Stimulated activated CD8-positive, alpha-beta memory T cell treated with anti-CD3 and anti-CD28 coated beads, Interleukin-15, amount 100 ng/mL, for 24 hours (primary cell): Measurements from ENCODE around the gene MINK1.
A peak's percentile ranks its signal among the peaks of the same experiment; 100 is the strongest.

Source experiments
- DNase-seq: peaks from one replicate; pipeline ENCODE4 v3.0.0-alpha.2; 2020; ENCODE audit warnings: low read depth

MINK1 gene

DNA sequence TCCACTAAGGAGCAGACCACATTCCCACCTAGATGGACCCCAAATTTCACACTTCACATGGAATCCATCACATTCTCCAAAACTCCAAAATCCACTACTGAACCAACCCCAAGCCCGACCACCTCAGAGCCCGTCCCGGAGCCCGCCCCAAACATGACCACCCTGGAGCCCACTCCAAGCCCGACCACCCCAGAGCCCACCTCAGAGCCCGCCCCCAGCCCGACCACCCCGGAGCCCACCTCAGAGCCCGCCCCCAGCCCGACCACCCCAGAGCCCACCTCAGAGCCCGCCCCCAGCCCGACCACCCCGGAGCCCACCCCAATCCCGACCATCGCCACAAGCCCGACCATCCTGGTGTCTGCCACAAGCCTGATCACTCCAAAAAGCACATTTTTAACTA lies 100.5 kb downstream of the MINK1 start:
- DNase-seq = no peak

DNA sequence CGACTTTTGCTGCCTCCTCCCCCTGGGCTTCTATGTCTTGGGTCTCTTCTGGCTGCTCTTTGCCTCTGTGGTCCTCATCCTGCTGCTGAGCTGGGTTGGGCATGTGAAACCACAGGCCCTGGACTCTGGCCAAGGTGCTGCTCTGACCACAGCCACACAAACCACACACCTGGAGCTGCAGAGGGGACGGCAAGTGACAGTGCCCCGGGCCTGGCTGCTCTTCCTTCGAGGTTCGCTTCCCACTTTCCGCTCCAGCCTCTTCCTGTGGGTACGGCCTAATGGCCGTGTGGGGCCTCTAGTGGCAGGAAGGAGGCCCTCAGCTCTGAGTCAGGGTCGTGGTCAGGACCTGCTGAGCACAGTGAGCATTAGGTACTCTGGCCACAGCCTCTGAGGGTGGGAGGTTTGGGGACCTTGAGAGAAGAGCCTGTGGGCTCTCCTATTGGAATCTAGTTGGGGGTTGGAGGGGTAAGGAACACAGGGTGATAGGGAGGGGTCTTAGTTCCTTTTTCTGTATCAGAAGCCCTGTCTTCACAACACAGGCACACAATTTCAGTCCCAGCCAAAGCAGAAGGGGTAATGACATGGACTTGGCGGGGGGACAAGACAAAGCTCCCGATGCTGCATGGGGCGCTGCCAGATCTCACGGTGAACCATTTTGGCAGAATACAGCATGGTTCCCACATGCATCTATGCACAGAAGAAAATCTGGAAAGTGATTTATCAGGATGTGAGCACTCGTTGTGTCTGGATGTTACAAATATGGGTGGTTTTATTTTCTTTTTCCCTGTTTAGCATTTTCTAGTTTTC lies 101.2 kb downstream of the MINK1 start:
- DNase-seq = no peak

DNA sequence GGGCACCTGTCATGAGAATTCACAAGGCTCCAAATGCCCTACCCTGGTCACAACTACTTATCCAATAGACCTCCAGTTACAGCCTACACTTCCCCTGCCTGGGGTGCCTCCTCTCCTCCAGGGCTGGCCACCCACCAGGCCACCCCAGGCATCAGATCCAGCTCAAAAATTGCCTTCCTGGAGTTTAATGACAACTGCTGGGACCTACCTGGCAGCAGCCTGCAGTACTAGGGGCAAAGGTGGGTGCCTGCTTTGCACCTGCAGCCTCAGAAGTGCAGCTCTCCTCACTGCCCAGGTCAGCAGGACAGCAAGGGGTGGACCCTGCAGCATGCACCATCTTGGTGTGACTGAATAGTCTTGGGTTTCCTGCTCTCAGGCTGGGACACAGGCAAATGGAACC lies 102.5 kb downstream of the MINK1 start:
- DNase-seq = no peak

DNA sequence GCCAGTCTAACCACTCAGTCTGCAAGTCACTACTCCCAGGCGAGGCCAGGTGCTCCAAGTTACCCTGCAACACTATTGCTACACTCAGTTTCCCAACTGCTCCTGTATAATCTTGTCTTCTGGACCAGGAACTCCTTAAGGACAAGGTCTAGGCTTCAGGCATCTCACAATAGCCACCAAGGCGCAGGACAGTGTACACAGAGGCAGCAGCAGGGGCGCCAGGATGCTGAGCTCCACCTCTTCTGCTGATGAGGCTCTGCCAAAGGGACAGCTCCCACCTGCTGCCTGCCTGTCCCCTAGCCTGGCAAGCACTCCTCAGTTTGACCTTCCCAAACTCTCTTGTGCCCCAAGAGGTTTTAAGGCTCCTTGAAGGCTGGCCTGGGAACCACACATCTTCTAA lies 103.3 kb downstream of the MINK1 start:
- no peak for DNase-seq

DNA sequence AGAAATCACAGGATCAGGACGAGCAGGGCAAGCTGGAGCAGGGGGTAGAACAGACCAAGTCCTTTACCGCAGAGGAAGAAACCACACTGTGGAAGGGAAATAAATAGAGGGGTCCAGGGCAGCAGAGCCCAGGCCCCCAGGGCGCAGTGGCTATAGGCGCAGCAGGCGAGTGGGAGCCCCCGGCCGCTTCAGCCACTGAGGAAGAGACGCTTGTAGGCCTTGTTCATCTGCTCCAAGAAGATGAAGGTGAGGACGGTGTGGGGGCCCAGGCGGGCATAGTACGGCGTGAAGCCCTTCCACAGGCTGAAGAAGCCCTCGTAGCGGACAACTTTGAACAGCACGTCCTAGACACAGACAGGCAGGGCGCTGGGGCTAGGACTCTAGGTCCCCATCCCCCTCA lies 104.4 kb downstream of the MINK1 start:
- no peak for DNase-seq

DNA sequence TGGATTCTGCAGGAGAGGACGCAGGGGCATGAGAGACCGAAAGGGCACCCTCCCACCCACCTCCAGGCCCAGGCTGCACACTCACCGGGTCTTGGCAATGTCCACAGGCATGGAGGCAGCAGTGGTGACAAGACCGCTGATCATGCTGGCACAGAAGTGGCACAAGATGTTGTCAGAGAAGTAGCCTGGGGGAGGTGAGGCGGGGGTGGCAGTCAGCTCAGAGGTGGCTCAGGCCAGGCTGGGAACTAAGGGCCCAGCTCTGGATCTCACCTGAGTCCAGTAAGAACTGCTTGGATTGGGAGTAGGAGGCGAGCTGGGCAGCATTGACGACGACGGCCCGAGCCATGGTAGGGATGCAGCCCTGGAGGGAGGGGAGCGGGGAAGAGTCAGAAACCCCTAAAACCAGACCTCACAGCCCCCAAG lies 104.9 kb downstream of the MINK1 start:
- DNase-seq = no peak

DNA sequence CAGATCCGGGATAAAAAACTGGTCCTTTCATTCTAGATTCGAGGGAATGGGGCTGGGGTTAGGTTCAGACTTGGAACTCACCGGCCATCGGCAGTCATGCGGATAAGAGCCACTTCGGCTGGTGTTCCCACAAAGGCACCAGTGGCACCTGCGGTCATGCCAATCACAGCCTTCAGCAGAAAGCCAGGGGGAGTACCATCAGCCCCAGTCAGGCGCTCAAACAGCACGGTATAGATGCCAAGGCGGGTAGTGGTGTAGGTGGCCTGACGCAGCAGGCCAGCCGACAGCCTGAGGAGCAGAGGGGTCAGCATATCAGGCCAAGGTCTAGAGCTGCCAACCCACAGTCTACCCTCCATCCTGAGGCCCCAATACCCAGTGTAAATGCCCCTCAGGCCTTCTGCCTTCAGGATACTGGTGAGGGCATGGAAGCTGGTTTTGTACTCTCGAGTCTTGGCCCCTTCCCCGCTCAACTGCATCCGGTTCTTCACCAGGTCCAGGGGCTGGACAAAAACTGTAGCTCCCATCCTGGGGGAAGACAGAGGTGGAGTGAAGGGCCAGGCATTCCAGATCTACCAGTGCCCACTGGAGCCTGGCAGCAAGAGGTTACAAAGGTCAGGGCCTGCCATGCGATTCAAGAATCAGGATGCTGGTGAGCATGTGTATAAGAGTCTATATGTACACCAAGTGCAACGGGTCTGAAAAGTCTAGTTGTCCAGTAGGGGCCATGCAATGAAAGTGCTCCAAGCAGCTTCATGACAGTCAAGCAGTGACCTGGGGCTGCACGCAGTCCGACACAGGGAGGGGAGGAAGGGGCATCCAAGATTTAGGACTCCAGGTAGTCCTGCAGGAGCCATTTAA lies 105.8 kb downstream of the MINK1 start:
- DNase-seq = no peak

DNA sequence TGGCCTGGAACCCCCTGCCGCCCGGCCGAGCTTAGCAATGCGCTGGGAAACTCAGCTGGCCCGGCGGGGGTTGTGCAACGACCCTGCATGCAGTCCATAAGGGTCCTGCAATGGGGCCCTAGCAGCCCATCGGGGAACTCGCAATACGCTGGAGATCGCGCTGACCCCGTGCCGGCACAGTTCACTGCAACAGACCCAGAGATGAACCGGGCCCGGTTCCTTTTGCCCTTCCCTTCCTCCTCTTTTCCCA lies 106.3 kb downstream of the MINK1 start:
- DNase-seq = no peak

DNA sequence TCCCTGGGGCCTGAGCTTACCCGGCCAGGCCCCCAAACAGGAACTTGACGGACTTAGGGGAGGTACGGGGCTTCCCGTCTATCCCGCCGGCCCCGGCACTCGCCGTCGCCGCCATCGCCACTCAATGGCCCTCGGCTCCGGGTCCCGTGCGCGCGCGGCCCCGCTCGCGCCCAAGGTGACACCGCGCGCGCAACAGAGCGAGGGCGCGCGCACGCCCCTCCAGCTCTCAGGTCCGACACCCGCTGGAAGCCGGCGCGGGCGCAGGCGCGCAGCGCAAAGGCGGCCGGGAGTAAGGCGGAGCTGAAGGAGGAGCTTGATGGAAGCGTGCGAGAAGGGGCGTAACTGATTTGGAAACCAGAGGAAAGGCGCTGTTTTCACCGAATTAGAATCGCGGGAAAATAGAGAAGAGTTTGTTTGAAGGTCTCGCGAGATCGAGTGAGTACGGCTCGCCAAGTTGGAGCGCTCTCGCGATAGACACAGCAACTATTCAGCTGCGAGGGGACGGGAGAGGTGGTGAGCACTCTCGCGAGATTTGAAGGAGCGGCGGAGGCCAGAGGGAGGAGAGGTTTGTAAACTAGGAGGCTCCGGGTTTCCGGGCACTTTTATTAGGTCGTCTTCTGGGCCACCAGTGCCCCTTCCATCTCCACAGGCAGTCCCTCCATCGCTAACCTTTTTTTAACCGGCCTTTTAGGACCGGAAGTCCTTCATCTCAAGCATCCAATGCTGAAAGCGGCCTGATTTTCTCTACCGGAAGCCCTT lies 106.8 kb downstream of the MINK1 start, which contains the start of the genes RNF167 and SLC25A11:
Gene RNF167 (plus strand): TSS at position 473 of the 759 bp plus-strand sequence. CDS start 642 bp downstream, outside the sequence.
Gene SLC25A11 (minus strand): TSS at position 251 of the 759 bp plus-strand sequence. CDS start 136 bp downstream, at position 115.
- peak; percentile 78 for DNase-seq

DNA sequence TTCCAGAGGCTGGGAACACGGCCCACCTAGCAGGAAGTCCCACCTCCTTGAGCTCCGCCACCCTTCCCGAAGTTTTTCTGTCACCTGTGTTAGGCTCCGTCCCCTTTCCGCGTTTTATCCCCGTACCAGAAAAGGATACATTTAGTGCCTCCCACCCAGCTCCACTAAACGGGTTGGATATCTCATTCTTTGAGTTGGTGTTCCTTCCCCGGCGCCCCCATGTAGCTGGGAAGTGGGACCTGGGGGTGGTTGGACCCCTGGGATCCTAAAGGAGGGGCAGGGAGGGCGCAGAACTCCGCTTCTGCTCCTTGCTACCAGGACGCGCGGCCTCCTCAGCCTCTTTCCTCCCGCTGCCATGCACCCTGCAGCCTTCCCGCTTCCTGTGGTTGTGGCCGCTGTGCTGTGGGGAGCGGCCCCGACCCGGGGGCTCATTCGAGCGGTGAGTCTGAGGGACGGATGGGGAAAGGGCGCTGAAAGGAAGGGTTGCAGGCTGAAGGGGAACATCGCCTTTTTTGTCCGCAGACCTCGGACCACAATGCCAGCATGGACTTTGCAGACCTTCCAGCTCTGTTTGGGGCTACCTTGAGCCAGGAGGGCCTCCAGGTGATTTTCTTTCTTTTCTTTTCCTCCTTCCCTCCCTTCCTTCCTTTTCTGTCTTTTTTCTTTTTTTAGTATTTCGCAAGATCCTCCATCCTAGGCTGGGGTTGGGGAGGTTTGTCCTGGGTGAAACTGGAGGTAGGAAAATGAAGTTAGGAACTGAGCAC lies 107.6 kb downstream of the MINK1 start:
- no peak for DNase-seq

DNA sequence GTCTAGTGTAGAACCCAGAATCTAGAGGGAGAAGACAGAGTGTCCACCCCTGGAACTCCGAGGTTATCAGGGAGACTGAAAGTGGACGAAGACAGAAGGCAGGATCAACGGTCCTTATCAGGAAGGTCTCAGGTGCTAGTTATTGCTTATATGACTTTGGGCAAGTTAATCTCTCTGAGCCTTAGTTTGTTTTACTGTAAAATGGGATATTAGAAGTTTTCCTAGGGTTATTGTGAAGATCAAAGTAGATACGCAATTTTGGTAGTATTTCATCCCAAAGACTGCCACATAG lies 108.1 kb downstream of the MINK1 start:
- DNase-seq = no peak

DNA sequence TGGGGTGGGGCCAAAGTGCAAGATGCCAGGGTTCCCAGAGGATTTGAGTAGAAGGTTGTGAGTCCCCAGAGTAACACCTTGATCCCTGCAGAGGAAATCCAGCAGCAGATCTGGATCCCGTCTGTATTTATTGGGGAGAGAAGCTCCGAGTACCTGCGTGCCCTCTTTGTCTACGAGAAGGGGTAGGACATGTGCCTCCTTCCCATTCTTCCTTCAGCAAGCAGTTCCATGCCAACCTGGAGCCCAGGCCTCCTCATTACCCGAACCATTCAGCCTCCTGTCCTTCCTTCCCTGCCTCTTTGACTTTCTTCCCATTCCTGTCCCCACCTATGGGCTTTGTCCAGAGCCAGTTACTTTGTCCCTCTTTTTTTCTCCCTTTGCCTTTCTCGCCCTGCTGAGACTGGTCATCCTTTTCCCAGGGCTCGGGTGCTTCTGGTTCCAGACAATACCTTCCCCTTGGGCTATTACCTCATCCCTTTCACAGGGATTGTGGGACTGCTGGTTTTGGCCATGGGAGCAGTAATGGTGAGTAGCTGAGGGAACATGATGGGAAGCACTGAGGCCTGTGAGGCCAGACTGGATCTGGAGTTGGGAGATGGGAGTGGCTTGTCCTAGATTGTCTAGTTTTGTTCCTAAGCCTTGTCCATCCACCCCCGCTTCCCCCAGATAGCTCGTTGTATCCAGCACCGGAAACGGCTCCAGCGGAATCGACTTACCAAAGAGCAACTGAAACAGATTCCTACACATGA lies 109.8 kb downstream of the MINK1 start:
- DNase-seq = no peak

DNA sequence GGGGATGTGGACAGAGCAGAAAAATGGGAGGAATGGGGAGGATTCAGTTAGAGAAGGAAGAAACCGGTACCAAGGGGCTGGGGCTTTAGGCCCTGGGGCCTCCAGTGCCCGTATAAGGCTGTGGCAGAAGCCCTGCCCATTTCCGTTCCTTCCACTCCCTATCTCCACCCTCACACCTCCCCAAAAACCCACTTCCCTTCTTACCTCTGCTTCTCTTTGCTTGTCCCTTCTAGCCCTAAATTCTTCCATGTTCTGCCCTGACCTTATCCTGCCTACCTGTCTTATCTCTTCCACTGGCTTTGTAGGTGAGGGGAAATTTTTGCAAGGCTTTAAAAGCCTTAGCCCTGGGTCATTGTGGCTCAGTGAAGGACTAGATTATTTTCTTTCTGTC lies 111.0 kb downstream of the MINK1 start:
- DNase-seq = no peak

DNA sequence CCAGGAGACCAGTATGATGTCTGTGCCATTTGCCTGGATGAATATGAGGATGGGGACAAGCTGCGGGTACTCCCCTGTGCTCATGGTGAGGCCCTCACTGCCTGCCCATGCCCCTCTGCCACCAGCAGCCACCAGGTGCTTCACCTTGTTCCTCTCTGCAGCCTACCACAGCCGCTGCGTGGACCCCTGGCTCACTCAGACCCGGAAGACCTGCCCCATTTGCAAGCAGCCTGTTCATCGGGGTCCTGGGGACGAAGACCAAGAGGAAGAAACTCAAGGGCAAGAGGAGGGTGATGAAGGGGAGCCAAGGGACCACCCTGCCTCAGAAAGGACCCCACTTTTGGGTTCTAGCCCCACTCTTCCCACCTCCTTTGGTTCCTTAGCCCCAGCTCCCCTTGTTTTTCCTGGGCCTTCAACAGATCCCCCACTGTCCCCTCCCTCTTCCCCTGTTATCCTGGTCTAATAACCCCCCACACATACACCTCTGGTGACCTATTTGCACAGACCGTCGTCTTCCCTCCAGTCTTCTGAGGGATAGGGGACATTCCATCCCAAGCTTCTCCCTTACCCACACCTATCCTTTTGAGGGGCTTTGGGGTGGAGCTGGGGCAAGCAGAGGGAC lies 111.5 kb downstream of the MINK1 start:
- no peak for DNase-seq

DNA sequence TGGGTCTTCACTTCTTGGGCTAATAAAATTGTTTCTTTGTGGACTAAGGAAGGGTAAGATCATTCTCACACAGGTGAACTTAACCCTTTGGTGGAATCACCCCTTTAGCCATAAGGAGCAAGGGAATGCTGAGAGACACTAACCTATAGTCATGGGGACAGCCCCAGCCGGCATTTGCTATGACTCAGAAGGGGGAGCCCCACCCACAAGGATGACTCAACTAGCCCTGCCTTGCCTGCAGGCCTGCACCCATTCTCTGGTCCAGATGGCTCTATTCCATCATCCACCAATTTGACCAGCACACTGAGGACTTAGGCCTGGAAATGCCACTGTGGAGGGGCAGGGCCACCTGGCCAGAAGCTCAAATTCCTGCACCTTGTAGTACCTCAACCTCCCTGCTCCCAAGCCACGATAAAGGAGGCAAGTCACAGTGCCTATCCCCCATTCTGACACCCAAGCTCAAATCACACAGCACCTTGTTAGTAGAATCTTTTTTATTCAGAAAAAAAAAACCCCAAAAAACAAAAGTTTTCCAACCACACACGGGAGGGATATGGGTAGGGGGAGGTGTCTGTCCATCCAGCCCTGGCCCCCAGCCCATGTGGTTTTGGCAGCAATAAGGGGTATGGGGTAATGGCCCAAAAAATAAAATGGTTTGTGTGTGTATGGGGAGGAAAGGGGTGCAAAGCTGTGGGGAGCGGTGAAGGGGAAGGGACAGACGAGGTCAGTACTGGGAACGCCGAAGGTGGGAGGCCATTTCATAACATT lies 112.2 kb downstream of the MINK1 start:
- DNase-seq = peak; percentile 51

DNA sequence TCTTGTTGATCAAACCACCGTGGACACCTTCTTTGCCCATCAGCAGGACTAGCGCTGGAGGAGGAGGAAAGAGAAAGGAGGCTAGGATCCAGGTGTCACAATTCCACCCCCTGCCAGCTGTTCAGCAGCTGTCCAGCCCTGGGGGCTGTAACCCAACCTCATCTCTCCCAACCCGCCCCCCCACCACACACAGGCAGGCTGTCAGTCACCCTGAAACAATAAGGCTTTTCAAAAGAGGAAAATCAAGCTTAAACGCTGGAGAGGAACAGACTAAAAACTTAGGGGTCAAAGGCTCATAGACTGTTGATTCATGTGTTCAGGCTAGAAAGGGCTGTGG lies 112.8 kb downstream of the MINK1 start:
- no peak for DNase-seq

DNA sequence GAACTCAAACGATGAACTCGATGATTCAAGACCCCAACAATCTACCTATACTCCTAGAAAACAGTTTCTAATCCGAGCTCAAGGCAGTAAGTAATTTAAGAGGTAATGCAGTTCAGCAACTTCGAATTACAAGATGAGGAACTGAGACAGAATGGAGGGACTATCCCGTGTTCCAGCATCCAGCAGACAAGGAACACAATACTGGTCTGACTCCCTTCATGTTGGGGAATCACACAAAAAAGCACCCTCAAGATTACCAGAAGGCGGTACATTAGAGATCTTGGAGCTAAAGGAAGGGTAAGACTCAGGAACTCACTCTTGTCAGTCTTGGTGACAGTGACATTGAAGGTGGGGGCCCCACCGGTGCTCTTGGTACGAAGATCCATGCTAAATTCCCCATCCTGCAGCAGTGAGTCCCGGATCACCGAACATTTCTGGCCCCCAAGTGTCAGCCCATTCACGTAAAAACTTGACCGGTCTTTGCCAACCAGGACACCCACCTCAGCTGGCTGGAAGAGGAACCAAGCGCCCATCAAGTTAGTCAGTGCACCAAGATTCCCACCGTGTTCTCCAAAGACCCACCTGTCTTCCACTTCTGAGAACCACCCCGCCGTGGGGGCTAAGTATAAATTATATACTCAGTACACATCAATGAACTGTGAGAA lies 113.3 kb downstream of the MINK1 start:
- DNase-seq = no peak

DNA sequence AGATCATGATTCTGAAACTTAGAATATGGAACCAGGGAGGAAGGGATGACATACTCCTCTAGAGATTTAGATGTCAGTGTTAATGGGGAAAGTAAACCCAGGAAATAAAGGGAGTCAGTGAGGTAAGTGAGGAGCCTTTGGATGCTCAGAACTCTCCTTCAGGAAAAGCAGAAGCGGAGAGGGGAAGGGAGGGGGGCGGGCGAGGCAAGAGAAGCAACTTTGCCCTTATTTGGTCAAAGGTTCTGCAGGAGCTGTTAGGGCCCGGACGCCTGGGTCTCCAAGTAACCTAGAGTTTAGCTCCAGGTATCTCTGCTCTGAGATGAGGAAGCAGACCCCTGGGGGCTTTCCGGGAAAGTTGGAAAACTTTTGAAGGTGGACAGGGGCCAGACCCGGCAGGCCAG lies 113.9 kb downstream of the MINK1 start:
- DNase-seq = no peak
